NCI-H128 (cell line): ENCODE results near the gene GP1BA.

ENCODE experiments used
- DNase-seq: peaks from one replicate; lab custom pipeline; 2025; ENCODE audit not compliant: unreplicated experiment; lab: John Stamatoyannopoulos, UW

GP1BA gene

DNA sequence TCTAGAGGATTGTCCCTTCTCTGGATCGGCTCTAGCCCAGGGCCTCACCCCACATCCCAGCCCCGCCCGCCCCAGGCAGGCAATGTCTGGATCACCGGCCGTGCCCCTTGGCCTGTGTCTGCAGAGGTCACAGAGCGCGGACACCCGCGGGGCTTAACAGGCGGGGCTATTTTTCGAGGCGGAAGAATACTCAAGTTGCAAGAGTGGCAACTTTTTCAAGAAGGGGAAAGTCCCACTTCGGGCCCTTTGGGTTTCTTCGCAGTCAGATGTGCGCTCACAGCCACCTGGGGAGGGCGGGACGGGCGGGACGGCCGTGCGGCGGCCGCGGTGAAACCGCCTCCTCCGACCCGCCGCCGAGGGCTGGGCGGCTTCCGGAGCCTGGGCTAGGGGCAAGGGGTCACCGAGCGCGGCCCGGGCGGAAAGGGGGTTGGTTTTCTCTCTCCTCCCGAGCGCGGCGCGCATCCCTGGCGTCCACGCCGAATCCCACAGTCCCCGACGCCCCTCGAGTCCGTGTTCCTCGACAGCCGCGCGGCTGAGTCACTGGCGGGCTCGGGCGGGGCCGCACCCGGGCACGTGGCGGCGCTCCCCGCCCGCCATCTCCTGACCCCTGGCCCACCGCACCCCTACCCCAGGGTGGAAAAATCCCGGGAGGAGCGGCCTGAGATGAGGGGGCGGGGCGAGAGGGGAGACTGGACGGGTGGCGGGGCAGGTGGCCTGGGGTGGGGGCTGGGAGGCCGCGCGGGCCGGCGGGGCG is 17.4 kb downstream of the GP1BA start:
- no peak for DNase-seq

DNA sequence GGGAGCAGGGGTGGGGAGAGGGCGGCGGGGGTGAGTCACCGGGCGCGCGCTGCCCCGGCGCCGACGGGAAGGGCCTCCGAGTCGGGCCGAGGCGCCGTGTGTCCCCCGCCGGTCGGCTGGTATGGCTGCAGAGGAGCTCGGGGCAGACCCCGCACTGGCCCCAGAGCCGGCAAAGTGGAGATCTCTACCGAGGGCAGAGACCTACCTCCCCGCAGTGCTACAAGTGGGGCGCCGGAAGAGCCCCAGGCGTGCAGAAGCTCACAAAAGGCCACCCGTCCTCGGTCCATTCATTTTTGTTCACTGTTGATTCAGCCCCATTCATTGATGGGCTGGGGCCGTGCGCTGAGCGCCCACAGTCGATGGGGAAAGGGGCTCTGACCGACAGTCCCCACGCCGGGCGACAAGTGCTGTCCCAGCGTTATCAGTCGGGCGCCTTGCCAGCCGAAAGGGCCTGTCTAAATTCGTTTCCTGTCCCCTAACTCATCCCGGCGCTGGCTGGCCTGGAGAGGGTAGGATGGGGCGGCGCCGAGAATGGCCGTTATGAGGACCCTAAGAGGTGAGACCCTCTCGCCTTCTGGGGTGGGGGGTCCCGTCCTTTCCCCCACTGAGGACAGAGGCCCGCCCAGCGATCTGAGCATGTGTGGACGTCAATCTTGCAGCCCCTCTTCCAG is 18.1 kb downstream of the GP1BA start:
- no peak for DNase-seq

DNA sequence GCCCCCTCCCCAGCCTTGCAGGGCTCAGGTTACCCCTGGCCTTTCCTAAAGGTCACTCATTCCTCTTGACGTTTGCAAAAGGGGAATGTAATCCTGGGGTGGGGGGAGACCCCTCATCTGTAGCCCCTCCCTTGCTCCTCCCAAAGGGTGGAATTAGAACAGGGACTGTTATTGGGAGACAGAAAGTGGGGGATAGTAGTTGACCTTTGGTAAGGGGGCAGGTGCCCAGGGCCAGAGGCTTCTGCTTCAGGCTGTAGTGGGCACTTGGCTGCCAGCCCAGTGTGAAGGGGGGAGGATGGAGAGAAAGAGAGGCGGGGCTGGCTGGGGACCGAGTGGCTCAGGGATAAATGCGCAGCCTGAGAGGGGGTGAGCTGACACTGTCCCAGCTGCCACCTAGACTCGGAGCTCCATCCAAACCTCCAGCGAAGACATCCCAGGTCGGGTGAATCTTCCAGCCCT is 18.7 kb downstream of the GP1BA start, which contains the start of gene ENO3:
Gene ENO3 (plus strand): TSS at position 374 of the 459 bp plus-strand sequence. CDS start 711 bp downstream, outside the sequence.
- no peak for DNase-seq

DNA sequence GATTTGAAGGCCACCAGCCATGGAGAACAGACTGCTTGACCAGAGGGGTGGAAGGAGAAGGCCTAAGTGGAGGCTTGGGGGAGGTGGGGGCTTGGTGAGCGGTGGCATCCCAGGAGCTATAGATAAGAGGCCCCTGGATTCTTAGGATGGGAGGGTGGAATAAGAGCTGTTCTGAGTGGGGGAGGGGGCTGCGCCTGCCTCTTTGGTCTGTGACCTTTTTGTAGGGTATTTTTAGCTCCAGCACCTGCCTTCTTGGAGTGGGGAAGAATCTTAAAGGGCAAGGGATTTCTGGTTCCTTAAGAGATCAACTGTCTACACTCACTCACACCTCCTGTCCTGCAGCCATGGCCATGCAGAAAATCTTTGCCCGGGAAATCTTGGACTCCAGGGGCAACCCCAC is 19.4 kb downstream of the GP1BA start:
- DNase-seq = no peak

DNA sequence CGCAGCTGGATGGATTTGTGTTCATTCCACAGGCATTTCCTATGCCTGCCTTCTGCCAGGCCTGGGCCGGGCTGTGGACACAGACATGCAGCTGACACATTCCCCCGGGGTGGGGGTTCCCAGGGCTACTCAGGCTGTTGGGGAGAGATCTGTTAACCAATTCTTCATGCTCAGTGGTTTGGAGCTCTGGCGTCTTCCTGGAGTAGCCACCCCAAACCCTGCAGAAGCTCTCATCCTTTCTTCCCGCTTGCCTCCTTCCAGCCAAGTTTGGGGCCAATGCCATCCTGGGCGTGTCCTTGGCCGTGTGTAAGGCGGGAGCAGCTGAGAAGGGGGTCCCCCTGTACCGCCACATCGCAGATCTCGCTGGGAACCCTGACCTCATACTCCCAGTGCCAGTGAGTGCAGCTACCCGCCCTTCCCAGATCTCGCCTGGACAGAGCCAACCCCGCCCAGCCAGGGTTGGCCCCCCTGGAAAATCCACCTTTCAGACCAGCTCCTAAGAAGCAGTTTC is 21.4 kb downstream of the GP1BA start:
- no peak for DNase-seq

DNA sequence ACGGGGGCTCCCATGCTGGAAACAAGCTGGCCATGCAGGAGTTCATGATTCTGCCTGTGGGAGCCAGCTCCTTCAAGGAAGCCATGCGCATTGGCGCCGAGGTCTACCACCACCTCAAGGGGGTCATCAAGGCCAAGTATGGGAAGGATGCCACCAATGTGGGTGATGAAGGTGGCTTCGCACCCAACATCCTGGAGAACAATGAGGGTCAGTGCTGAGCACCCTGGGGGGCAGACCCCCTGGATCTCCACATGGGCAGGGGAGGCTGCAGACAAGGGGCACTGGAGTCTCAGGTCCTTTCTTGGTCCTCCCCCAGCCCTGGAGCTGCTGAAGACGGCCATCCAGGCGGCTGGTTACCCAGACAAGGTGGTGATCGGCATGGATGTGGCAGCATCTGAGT is 23.0 kb downstream of the GP1BA start:
- no peak for DNase-seq

DNA sequence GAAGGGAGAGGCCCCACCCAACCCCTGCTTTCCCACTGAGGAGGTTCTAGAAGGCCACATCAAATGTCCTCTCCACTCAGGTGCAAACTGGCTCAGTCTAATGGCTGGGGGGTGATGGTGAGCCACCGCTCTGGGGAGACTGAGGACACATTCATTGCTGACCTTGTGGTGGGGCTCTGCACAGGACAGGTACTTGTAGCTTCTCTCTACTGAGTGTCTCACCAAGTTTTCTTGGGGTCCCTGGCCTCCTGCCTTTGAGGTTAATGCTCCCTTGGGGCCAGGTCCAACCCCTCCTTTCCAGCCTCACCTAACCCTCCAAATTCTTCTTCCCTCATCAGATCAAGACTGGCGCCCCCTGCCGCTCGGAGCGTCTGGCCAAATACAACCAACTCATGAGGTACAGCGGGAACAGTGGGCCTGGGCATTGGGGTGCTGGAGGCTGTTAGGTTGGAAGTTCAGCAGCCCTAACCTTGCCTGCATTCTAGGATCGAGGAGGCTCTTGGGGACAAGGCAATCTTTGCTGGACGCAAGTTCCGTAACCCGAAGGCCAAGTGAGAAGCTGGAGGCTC is 24.5 kb downstream of the GP1BA start:
- no peak for DNase-seq

DNA sequence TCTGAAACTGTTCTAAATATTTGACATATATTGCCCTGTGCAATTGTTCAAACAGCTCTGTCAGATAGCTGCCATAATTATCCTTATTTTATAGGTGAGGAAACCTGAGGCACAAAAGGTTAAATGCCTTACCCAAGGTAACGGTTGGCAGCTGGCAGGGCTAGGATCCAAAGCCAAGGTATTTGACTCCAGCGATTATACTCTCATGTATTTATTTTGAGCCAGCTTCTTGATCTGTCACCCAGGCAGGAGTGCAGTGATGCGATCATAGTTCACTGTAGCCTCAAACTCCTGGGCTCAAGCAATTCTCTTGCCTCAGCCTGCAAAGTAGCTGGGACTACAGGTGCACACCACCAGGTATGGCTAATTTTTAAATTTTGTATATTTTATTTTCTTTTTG is 26.0 kb downstream of the GP1BA start:
- no peak for DNase-seq

DNA sequence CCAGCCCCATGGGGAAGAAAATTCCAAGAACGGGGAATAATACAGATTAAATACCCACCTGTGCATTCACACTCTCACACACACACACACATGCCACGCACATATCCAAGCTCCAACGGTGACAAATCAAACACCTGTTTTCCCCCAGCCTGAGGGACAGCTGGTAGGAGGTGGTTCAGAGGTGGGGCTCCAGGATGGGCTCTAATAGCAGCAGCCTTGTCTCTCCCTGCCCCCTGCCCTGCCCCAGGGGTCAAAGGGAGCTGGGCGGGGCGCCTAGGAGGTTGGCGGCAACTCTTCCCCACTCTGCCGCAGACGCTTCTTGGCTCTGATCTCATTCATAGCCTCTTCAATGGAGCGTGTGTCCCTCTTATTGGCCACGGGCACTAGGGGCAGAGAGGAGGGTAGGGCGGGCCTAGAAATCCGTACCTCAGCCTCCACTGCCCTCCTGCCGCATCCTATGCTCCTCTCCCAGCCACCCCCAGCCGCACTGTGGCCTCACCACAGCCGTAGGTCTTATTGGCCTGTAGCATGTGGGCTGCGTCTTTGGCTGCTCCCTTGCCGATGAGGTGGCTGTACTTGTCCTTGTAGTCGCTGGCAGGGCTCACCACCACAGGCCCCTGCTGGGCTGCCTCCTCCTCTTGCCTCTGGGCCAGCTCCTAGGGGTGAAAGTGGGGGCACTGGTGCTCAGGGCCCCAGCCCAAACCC is 27.3 kb downstream of the GP1BA start:
- DNase-seq = no peak

DNA sequence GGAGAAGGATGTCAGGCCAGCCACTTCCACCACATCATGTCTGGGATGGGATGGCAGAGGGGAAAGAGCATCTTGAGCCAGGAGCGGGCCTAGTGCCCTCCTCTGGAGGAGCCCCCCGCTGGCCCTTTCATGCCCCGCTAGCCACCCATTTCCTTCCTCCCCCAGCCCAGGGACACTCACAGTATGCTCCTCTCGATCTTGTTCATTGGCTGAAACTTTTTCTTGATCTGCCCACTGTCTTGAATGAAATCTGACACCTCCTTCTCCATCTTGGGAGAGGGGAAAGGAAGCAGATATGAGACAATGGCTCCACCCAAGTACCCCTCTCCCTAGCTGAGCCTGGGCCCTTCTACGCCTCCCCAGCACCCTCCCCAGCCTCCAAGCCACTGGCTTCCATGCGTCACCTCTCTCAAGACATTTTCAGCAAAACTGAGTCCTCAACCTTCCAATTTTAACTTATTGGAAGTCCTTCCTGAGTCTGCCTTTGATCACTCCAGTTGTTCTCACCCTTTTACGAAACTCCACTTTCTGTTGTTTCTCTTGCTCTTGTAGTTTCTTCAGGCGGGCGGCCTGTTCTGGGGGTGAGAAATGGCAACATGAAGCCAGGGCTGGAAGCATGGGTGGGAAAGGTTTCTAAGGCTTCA is 28.3 kb downstream of the GP1BA start:
- DNase-seq = no peak

DNA sequence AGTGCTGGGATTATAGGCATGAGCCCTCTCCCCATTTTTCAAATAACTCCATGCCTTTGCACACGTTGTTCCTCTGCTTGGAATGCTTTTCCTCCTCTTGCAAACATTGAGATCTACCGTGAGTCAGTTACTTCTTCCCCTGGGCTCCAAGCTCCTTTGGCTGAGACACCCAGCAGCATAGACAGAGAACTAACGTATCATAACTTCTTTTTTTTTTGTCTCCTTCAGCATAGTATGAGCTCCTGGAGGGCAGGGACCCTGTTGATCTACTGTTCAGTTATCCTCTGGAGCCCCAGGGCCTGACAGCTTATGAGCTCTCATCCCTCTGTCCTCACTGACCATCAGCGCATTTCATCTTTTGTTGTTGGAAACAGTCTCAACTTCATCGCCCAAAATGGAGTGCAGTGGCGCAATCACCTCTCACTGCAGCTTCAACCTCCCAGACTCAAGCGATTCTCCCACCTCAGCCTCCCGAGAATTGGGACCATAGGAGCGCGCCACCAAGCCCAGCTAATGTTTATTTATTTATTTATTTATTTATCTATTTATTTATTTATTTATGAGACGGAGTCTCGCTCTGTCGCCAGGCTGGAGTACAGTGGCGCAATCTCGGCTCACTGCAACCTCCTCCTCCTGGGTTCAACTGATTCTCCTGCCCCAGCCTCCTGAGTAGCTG is 33.4 kb downstream of the GP1BA start:
- DNase-seq = no peak

DNA sequence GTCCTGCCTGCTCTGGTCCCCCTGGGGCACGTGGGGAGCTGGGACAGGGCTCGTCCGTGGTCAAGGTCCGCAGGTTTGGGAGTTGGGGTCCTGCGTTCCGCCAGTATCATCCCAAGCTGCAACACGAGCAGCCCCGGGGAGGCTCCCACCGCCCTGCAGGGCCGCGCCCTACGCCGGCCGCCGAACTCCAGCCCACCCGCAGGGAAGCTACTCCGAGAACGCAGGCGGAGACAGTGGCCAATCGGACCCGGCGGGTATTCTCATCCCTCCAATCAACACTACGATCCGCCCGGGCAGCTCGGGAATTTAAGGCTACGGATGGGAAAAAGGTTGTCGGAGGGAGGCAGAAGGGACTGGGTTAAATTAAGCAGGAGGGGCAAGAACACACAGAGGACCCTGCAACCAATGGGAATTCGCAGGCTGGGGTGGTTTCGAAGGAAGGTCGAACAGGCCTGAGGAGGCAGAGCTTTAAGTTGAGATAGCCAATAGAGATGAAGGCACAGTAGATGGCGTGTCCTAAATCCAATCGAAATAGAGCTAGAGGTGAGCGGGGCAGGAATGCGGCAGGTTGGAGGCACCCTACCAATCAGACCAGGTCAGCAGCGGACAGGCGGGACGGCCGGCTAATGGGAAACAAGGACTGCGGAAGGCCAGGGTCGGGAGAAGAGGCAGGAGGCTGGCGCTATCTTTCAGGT is 34.9 kb downstream of the GP1BA start:
- peak; percentile 87 for DNase-seq

DNA sequence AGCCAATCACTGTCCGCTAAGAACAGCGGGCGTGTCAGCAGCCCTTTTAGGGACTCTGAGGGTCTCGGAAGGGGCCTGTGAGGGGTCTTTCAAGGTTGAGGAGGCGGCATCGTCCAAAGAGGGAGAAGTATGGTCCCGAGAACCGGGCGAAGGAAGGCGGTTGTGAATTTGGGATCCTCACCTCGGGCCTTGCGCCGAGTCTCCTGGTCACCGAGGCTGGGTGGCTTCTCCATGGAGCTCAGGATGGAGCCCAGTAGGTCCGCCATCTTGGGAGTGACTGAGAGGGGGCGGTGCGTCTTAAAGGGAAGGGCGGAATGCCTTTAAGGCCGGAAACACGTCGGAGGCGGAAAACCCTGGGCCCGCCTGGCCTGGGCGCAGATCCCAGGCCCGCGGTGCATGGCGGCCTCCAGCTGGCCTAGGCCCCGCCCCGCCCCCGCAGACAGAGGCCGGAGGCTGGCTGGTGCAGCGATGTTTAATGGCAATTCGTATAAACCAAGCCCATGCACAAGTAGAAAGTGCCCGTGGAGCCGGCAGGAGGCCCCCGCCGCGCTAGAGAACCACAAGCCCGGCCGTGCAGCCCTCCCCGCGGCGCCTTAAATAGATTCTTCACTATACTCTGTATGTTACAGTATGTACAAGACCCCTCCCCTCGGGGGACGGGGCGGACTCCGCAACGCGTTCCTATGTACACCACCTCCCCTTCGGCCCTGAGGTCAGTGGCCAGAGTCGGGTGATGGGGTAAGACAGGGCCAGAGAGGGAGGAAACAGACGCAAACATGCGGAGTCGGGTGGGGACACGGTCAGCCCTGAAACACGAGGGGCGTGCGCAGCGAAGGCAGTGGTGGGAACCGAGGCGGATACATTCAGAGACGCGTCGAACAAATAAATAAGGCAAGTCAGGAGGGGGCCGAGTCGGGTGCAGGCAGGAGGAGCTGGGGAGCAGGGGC is 35.7 kb downstream of the GP1BA start, which contains the start of gene SPAG7:
Gene SPAG7 (minus strand): TSS at position 279 of the 947 bp plus-strand sequence. CDS start 13 bp downstream, at position 266.
- DNase-seq = peak; percentile 86

DNA sequence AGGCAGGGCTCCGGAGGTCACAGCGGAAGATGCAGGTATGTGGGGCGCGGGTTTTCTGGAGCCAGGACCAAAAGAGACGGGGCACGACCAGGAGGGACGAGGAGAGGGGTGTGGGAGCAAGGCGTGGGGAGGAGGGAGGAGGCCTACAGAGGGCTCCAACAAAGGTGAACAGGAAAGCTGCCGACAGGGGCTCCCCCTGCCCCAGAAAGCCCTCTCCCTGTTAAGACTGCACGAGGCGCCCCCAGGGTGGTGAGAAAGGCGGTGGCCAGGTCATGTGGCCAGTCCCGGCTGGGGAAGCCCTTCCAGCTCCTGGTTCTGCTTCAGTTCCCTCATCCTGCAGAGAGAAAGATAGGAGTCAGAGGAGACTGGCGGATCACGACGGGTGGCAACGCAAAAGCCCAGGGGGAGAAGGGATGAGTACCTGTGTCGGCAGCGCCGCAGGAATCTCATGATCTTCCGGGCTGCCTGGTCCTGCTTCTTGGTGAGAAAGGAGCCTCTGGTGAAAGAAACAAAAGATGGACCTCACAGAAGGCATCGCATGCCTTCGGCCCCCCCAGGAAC is 36.5 kb downstream of the GP1BA start:
- DNase-seq = no peak

DNA sequence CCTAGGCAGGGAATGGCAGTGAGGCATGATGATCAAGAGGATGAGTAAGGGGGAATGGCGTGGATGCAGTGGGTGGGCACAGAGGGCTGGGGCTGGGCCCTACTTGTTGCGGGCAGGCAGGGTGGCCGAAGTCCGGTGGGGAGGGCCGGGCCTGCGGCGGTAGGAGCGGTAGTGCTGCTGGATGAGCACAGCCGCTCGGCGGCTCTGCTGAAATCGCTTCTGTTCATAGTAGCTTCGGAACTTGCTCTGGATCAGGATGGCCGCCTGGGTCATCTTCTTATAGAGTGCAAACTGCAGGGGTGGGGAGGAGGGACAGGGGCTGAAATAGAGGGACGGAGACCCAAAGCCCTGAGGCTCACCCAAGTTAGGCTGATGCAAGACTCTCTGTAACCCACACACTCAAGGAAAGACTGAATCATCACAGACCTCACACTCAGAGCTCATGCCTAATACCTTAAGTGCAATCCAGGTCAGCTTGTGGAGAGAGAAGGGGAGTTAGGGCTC is 37.0 kb downstream of the GP1BA start:
- no peak for DNase-seq

DNA sequence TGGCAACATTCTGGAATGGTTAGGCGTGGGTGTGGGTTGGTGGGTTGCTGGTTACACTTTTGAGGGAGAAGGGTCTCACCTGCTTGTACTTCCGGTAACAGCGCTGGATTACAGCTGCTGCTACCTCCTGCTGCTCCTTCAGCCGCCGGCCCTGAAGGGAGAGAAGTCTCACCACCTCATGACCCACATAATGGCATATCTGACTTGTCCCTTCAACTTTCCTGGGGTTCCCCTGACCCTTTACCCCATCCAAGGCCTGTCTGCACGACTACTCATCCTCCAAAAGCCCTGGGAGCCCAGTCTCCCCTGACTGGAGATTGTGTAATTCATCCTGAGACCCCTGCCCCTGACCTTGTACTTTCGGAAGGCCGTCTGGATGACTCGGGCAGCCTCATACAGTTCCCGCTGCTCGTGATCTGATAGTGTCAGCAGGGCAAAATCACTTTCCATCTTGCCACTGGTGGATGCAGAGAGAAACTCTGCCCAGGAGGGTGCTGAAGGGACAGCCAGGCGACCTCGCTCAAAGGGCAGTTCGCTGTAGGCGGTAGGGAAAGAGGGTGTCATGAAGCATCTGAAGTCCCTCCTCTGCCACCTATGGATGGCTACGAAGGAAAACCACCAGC is 37.6 kb downstream of the GP1BA start:
- DNase-seq = no peak

DNA sequence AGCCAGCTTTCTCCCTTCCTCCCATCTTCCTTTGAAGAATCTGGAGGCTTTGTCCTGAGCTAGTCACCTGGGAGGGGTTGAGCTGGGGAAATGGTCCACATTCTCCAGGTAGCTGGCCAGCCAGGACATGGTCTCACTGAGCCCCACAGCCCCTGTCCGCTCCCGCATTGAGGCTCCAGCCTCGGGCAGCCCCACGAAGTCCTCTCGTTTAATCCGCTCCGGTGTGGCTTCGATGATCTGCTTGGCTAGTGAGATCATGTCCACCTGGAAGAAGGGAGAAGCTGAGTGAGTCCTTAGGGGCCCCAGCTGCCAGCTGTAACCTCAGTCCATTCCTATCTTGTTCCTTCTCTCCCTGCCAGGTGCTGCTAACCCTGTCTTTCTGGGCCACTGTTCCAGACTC is 38.2 kb downstream of the GP1BA start:
- DNase-seq = no peak
